Measurements from ENCODE around the gene ZCCHC14.

Gene ZCCHC14

GRCh38 chr16:87442581-87442966 is 50.2 kb downstream of the ZCCHC14 start:
- H3K4me2 ChIP-seq: no peak overlapping the region
- H3K27me3 ChIP-seq: no peaks in the 10 kb centered on the region
- TF ChIP-seq Cebpa-rat (IDR thresholded peaks at IDR 0.05): no peak
- H3K4me3 ChIP-seq: no peak overlapping the region
- H4K20me1 ChIP-seq: peaks cover 22% of the 10 kb centered on the region; the same call in 1 of the 2 replicates
- H3K4me1 ChIP-seq: peaks cover 12% of the 10 kb centered on the region
- H3K9me3 ChIP-seq: peaks cover 17% of the 10 kb centered on the region
- H3K27ac ChIP-seq: no peak overlapping the region
- H3K36me3 ChIP-seq: peaks cover 58% of the 10 kb centered on the region
- H3K9ac ChIP-seq: no peak overlapping the region

GRCh38 chr16:87441886-87442580 is 50.8 kb downstream of the ZCCHC14 start:
- no peak overlapping the region for H3K4me2 ChIP-seq
- no peak overlapping the region for H3K9ac ChIP-seq
- no peak overlapping the region for H3K4me3 ChIP-seq
- H3K9me3 ChIP-seq: peaks cover 17% of the 10 kb centered on the region
- H4K20me1 ChIP-seq: peaks cover 26% of the 10 kb centered on the region; the same call in 1 of the 2 replicates
- no peaks in the 10 kb centered on the region for H3K27me3 ChIP-seq
- H3K36me3 ChIP-seq: peaks cover 53% of the 10 kb centered on the region
- peaks cover 18% of the 10 kb centered on the region for H3K4me1 ChIP-seq
- no peak overlapping the region for H3K27ac ChIP-seq
- no peak for TF ChIP-seq Cebpa-rat (IDR thresholded peaks at IDR 0.05)

- no peak for TF ChIP-seq Cebpa-rat (IDR thresholded peaks at IDR 0.05)
- H3K9ac ChIP-seq: no peak overlapping the region
- peaks cover 32% of the 10 kb centered on the region for H3K36me3 ChIP-seq
- no peak overlapping the region for H3K4me3 ChIP-seq
- no peak overlapping the region for H3K4me2 ChIP-seq
- peaks cover 15% of the 10 kb centered on the region for H3K9me3 ChIP-seq
- H3K4me1 ChIP-seq: peaks cover 39% of the 10 kb centered on the region
- peaks cover 44% of the 10 kb centered on the region; the same call in 1 of the 2 replicates for H4K20me1 ChIP-seq
- H3K27ac ChIP-seq: no peak overlapping the region
- no peaks in the 10 kb centered on the region for H3K27me3 ChIP-seq
These were observed 52.9 kb downstream of the ZCCHC14 start for GRCh38 chr16:87439926-87440325.

- no peak for TF ChIP-seq Cebpa-rat (IDR thresholded peaks at IDR 0.05)
- H3K4me2 ChIP-seq: no peak overlapping the region
- H3K9ac ChIP-seq: no peak overlapping the region
- peaks cover 52% of the 10 kb centered on the region for H3K4me1 ChIP-seq
- H3K36me3 ChIP-seq: peaks cover 18% of the 10 kb centered on the region
- H4K20me1 ChIP-seq: peaks cover 57% of the 10 kb centered on the region; the same call in 1 of the 2 replicates
- H3K4me3 ChIP-seq: no peak overlapping the region
- H3K27me3 ChIP-seq: no peaks in the 10 kb centered on the region
- peaks cover 2% of the 10 kb centered on the region; the same call in 1 of the 2 replicates for H3K9me3 ChIP-seq
- no peak overlapping the region for H3K27ac ChIP-seq
These were observed 54.2 kb downstream of the ZCCHC14 start for GRCh38 chr16:87438611-87438985.

- no peaks in the 10 kb centered on the region for H3K9me3 ChIP-seq
- no peaks in the 10 kb centered on the region for H3K27me3 ChIP-seq
- H3K27ac ChIP-seq: no peak overlapping the region
- H4K20me1 ChIP-seq: peaks cover 63% of the 10 kb centered on the region; the same call in 1 of the 2 replicates
- no peak overlapping the region for H3K4me3 ChIP-seq
- H3K4me1 ChIP-seq: peaks cover 54% of the 10 kb centered on the region
- TF ChIP-seq Cebpa-rat (IDR thresholded peaks at IDR 0.05): no peak
- H3K9ac ChIP-seq: no peak overlapping the region
- peaks cover 17% of the 10 kb centered on the region; the same call in 1 of the 2 replicates for H3K36me3 ChIP-seq
- H3K4me2 ChIP-seq: peak overlapping the region; percentile 95
These were observed 54.8 kb downstream of the ZCCHC14 start for GRCh38 chr16:87437911-87438610.

- Histone ChIP-seq H3K27ac (no peak overlapping the region), H3K4me3 (0 out of 2 replicates have a peak overlapping the region, but pooled peaks have one; percentile 47), H3K4me2 (peak overlapping the region; percentile 95), H4K20me1 (peaks cover 64% of the 10 kb centered on the region; the same call in 1 of the 2 replicates), H3K9ac (peak overlapping the region; percentile 65; the same call in 1 of the 2 replicates), H3K4me1 (peaks cover 54% of the 10 kb centered on the region), H3K27me3 (no peaks in the 10 kb centered on the region), H3K9me3 (no peaks in the 10 kb centered on the region), H3K36me3 (peaks cover 16% of the 10 kb centered on the region)
- no peak for TF ChIP-seq Cebpa-rat (IDR thresholded peaks at IDR 0.05)
These were observed 55.5 kb downstream of the ZCCHC14 start for GRCh38 chr16:87437327-87437726.

- peaks cover 54% of the 10 kb centered on the region for H3K4me1 ChIP-seq
- peak overlapping the region; percentile 65 for H3K9ac ChIP-seq
- H3K9me3 ChIP-seq: no peaks in the 10 kb centered on the region
- H3K27ac ChIP-seq: peak overlapping the region; percentile 76
- peak overlapping the region; percentile 95 for H3K4me2 ChIP-seq
- peaks cover 16% of the 10 kb centered on the region for H3K36me3 ChIP-seq
- peak overlapping the region; percentile 47 for H3K4me3 ChIP-seq
- TF ChIP-seq Cebpa-rat (IDR thresholded peaks at IDR 0.05): no peak
- H4K20me1 ChIP-seq: peaks cover 64% of the 10 kb centered on the region; the same call in 1 of the 2 replicates
- no peaks in the 10 kb centered on the region for H3K27me3 ChIP-seq
These were observed 56.3 kb downstream of the ZCCHC14 start for GRCh38 chr16:87436225-87437172.

GRCh38 chr16:87435372-87436224 is 57.2 kb downstream of the ZCCHC14 start:
- Histone ChIP-seq H3K27ac (peak overlapping the region; percentile 76), H3K27me3 (no peaks in the 10 kb centered on the region), H3K36me3 (peaks cover 18% of the 10 kb centered on the region), H3K4me3 (peak overlapping the region; percentile 47), H4K20me1 (peaks cover 64% of the 10 kb centered on the region; the same call in 1 of the 2 replicates), H3K9me3 (no peaks in the 10 kb centered on the region), H3K4me1 (peaks cover 54% of the 10 kb centered on the region), H3K9ac (peak overlapping the region; percentile 65), H3K4me2 (peak overlapping the region; percentile 95)
- TF ChIP-seq Cebpa-rat (IDR thresholded peaks at IDR 0.05): no peak

Measured in BLaER1 (cell line).